HG02840 (cell line): ENCODE results near the gene PDP2.
"Not testable (repeated sequence)": the region's sequence is repeated elsewhere in the genome, so short reads cannot be mapped to it uniquely, and the experiment has no call there.

Source experiments
- ATAC-seq: cut with Tn5 transposase; IDR thresholded peaks from one replicate; pipeline ENCODE4 v1.9.1; 2021; ENCODE audit warnings: mild to moderate bottlenecking, moderate library complexity, moderate number of reproducible peaks; ENCODE audit not compliant: unreplicated experiment, low FRiP score

Gene PDP2

DNA sequence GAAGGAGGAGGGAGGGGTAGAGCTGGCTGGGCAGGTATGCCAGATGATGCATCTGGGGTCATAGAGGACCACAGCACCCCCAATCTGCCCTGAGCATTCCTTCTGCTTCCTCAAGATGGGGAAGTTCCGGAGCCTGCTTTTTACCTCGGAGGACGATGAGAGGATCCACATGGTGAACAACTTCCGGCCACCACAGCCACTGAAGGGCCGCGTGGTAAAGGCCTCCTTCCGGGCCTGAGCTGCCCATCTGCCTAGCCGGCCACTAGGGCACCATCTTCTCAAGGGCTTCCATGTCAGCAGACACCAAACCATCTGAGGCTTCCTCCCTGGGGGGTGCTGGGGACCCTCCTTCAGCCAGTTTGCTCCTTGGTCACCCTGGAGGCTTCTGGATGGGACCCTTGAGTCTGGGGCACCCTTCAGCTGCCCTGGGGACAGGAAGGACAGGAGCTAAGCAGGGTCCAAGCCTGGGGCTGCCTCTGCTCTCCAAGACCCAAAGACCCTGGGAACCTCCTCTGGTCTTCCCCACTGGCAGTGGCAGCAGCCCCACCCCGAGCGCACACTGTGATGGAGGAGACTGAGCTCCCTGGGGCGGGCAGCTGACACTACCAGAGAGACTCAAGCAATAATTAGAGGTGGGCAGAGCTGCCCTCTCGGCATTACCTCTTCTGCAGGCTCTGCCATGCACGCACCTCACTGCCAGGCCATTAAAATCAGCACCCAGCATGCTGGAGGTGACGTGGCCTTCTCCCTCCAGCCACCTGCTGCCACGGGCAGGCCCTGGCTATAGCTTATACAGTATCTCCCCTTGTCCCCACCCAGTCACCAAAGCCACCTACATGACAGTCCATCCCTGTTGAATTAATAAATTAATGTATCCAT, 26.8 kb upstream of the PDP2 start:
- ATAC-seq = no peak

DNA sequence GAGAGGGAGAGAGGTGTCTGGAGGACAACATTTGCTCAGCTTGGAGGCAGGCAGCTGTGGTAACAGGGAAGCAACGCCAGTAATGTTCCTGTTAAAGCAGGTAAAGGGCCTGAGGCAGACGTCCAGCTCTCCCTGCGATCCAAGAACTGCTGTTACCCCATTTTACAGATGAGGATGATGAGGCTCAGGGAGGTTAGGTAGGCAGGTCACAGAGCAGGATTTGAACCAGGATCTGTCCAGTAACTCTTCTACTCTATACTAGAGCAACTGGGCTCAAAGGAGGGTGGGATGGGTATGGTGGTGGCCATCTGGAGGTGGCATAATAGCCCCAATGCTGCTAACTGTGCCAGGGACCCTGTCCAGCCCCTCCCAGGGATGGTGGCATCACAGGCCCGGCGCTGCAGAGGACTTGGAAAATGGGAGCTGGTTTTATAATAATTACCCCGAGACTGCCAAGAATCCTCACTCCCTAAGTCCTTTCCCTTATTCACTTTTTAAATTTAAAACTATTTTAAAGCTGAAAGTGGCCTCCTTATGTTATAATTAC, 24.1 kb upstream of the PDP2 start:
- no peak for ATAC-seq

DNA sequence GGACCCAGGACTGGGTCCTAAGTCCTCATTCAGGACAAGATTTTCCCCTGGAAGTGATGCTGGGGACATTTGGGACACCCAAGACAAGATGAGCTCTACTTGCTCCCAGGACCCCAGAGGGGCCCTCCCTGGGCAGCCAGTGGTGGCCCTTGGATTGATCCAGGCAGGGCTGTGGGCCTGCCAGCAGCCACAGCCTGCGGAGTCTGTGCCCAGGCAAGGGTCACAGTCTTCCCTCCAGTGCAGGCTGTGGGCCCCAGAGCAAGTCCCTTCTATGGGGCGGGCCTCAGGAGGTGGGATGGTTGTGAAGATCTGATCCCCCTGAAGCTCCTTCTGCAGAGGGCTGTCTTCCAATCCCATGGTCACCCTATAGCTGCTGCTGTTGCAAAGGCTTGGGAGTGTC, 23.5 kb upstream of the PDP2 start:
- no peak for ATAC-seq

DNA sequence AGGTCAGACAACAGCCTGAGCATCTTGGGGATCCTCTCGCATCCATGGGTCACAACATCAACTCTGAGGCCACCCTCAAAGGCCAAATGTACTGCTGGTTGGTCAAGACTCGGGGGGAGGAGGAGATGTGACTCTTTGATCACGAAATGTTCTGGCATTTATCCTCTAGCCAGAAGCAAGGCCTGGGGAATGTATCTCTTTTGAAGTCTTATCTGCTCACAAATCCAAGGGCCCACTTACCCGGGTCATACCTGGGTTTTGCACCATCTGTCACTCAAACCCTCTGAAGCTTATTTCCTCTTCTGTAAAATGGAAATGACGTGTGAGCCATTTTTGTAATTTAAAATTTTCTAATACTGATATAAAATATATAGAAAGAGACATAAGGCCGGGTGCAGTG, 22.9 kb upstream of the PDP2 start:
- ATAC-seq = no peak

DNA sequence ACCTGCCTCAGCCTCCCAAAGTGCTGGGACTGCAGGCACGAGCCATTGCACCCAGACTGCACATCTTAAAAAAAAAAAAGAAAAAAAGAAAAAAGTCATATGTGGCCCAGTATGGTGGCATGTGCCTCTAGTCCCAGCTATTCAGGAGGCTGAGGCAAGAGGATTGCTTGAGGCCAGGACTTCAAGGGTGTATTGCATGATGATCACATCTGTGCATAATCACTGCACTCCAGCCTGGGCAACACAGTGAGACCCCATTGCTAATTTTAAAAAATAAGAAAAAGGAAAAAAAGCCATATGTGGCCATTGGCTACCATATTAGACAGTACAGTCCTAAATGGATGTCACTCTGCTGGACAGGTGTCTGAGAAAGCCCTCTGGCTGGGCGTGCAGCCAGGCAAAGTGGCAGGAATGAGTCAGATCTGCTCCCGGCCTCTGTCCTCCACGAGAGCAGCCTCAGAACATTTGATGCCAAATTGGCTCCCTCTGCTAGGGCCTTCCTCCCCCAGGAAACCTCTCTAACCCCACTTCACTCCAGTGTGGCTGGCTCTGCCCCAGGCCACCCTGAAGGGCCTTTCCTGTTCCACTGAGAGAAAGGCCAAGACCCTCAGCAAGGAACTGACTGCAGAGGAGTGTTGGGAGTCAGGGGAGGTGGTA, 21.4 kb upstream of the PDP2 start:
- no peak for ATAC-seq

DNA sequence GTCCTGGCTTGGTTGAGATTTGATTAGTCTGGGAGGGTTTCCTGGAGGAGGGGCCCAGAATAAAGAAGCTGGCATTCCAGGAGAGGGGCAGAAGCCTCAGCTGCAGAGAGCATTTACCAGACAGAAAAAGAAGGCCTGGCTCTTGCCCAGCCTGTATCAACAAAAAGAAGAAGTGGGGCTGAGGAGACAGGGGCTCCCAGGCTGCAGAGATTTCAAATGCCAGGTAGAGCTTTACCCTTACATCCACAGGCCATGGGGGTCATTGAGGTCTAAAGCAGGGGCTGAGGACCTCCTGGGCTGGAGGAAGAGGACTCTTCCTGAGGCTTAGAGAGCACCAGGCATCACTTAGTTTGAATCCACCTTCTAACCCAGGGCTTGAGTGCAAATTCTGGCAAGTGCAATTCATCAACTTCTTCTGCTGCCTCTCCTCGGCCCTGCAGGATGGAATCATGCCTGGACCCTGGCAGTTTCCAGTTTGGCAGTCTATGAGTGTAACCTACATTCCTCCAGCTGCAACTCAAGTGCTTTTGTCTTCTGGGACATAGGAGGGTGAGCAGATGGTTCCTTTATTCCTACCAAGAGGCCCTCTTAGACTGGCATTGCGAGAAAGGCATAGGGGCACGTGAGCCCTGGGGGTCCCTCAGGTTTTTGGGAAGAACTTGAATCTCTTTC, 20.8 kb upstream of the PDP2 start:
- no peak for ATAC-seq

DNA sequence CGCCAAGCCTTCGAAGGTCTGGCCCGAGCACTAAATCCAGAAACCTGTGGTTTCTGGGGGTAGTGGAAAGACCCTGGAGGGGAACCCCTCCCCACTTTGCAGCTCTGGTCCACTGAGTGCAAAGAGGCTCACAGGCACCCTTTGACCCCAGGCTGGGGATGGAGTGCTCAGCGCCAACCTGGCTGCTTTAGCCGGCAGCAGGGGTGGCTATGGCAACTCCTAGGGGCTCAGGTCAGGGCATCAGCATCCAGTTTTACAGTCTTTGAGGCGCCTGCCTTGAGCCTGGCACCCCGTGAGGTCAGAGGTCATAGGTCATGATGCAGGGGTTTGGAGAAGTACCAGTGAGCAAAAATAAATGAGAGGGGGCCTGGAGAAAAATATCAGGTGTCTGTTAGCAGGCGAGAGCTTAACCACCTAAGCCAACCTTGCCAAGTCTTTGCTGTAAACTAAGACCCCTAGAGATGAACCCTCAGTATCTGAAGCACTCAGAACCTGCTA, 18.2 kb upstream of the PDP2 start:
- no peak for ATAC-seq

DNA sequence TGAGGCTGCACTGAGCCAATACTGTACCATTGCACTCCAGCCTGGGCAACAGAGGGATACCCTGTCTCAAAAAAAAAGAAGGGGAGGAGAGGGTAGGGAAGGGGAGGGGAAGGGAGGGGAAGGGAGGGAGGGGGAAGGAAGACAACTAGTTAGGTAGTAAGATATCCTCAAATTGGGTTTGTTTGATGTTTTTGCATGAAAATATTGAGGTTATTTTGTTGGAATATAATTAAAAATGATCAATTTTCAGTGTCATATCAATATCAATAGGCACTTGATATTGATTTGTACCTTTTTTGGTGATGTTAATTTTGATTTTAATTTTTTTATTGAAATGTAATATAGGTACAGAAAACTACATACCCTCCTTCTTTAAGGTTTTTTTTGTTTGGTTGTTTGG, 16.6 kb upstream of the PDP2 start:
- no peak for ATAC-seq

DNA sequence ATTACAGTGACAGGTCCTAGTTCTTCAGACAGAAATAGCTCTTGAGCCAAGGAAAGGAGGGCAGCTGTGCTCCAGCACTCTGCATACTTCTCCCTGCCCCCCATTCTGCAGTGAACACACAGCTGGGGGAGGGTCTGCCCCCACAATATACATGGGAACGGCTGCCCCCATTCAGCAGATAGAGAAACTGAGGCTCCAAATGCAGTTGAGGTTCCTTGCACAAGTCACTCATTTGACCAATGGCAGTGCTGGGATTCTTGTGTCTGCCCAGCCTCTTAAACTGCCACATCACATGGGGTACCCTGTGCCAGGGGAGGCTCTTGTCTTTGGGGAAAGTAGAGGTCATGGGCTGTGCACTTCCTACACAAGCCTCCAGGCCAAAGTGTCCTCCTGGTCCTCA, 10.9 kb upstream of the PDP2 start:
- no peak for ATAC-seq

DNA sequence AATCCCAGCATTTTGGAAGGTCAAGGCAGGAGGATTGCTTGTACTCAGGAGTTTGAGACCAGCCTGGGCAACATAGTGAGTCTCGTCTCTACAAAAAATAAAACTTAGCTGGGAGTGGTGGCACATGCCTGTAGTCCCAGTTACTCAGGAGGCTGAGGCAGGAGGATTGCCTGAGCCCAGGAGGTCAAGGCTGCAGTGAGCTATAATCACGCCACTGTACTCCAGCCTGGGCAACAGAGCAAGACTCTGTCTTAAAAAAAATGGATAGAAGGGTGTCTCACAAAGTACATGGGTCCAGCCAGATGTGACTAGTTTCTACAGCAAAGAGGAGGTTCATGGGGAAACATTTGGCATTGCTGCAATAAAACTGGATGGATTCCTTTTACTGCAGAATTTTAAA, 9.0 kb upstream of the PDP2 start:
- ATAC-seq = not testable (repeated sequence)

DNA sequence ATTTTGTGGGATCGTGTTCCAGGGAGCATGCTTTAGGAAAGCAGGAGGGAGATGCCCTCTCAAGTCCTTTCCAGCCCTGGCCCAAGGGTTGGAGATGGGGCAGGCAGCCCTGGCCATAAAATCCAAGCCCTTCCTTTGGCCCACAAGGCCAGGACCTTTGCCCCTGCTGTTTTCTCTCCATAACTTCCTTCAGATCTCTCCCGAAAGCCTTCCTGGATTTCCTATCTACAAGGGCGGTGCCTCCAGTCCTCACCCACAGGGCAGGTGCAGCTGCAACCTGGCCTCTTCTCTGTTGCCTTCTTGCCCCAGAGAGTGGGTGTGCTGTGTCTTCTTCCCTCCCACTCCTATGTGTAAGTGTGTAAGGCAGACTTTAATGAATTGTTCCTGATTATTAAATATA, 8.5 kb upstream of the PDP2 start:
- ATAC-seq = no peak

DNA sequence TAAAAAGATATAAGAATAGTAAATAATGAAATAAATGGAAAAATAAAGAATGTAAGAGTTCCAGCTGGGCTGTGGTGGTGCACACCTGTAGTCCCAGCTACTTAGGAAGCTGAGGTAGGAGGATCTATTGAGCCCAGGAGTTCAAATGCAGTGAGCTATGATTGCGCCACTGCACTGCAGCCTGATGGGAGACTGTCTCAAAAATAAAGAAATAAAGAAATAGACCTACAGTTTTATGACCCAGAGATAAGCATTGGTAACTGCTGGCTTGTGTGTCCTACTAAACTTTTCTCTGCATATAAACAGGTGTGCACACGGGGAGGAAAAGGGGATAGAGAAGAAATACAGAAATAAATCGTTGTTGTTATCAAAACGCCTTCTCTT, 7.8 kb upstream of the PDP2 start:
- ATAC-seq = no peak

DNA sequence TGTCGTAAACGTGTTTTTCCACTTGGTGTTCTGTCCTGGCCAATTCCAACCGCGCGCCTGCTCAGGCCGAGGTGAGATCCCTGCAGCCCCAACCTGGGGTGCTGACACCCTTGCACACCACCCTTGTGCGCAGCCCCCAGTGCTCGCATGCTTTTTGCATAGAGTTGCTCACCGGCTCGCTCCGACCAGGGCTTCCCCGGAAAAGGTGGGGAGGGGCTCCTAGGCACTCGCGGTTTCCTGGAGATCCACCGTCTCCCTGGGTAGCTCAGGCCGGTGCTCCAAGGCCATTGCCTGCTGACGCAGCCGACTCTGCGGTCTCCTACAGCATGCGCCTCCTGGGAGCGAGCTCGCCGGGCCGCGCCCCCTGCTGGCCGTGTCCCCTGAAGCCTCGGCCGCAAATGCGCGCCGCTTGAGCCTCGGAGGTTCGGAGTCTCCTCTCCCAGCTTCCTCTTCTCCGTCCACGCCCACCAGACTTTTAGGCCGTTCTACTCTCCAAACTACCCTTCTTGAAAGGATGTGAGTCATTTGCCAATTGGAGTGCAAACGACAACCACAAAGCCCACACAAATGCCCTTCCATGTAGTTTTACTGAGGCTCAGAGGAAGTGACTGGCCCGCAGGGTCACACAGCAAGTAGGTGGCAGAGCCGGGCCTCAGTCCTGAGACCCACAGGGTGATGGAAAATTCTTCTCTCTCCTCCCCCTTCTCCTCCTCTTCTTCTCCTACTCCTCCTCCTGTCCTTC, 7.2 kb upstream of the PDP2 start:
- ATAC-seq = peak; percentile 81

DNA sequence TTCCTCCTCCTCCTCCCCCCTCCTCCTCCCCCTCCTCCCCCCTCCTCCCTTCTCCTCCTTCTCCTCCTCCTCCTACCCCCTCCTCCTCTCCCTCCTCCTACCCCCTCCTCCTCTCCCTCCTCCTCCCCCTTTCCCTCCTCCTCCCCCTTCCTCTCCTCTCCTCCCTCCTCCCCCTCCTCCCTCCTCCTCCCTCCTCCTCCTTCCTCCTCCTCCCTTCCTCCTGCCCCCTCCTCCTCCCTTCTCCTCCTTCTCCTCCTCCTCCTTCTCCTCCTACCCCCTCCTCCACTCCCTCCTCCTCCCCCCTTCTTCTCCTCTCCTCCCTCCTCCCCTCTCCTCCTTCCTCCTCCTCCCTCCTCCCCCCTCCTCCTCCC, 6.6 kb upstream of the PDP2 start:
- ATAC-seq = no peak

DNA sequence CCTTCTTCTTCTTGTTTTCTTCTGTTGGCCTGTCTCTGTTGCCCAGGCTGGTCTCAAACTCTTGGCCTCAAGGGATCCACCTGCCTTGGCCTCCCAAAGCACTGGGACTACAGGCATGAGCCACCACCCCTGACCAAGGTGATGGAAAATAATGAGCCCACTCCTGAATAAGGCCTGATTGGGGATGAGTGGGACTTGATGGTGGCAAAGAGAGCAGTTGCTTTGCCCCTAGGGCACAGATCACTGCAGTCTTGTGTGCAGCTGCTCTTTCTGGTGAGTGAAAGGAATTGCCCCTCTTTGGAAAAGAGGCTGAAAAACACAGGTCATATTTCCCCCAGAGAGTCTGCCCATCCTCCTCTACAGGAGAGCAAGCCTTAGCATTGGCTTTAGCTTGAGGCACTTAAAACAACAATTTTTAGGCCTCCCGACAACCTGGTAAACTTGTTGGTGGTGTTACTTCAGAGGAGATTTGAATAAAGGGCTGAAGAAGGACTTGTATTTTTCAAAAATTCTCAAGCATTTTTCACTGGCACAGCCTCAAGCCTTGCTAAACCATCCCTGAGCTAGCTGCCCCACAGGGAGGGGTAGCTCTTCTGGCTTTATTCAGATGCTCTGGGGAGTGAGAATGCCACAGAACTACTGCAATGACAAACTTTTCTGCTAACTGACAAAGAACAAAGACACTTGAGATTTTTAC, 6.1 kb upstream of the PDP2 start:
- ATAC-seq = no peak

DNA sequence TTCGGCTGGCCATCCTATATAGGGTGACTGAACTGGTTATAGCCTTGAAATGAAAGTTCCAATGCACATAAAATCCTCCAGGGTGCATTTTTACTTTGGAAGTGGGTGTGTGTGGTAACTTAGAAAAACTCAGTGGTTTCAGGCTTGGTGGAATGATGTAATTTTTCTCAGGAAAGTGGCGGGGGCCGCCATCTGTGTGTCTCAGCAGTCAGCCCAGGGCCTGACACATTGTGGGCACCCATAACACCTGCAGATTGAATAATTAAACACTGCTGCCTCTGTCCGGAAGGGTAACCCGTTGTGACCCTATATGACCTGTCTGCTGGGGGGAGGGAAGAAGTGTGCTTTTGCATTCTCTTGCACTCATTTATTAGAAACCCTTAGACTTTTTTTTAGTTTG, 2.2 kb upstream of the PDP2 start:
- ATAC-seq = no peak

DNA sequence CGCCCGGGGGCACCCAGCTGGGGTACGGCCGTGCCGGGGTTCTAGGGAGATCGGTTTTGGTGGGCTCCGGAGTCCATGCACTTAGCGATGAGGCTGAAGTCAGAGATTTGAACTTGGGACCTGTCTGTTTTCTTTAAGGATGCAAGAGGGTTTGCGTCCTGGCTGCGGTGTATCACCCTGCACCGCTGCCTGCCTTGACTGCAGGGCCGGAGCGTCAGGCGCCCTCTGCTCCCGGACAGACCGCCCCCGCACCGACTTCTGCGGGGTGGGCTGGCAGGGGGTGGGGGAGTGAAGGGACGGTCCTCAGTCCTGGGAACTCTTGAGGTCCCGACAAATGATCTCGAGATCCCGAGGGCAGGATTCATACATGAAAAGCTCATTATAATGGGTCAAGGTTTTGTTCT, 701 bp downstream of the PDP2 start:
- no peak for ATAC-seq

DNA sequence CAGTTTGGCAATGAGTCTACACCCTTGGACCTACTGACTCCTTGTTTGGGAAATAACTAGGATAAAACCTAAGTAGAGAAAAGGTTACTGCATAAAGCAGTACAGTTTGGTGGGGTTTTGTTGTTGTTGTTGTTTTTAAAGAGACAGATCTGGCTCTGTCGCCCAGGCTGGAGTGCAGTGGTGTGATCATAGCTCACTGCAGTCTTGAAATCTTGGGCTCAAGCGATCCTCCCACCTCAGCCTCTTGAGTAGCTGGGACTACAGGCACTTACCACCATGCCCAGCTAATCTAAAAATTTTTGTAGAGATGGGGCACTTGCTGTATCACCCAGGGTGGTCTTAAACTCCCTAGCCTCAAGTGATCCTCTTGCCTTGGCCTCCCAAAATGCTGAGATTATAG, 1.2 kb downstream of the PDP2 start:
- ATAC-seq = no peak

DNA sequence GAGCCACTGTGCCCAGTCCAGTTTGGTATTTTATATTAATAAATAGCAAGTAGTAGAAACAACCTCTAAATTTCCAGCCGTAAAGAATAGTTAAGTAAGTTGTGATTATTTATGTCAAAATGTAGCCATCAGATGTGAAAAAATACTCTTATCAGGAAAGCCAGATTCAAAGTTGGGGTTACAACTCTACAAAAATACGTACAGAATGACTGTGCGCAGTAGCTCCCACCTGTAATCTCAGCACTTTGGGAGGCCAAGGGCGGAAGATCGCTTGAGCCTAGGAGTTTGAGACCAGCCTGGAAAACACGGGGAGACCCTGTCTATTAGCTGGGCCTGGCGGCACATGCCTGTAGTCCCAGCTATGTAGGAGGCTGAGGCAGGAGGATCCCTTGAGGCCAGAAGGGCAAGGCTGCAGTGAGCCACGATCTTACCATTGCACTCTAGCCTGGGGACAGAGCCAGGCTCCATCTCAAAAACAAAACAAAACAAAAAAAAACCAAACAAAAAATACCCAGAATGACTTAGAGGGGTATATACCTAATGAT, 1.7 kb downstream of the PDP2 start:
- ATAC-seq = no peak

DNA sequence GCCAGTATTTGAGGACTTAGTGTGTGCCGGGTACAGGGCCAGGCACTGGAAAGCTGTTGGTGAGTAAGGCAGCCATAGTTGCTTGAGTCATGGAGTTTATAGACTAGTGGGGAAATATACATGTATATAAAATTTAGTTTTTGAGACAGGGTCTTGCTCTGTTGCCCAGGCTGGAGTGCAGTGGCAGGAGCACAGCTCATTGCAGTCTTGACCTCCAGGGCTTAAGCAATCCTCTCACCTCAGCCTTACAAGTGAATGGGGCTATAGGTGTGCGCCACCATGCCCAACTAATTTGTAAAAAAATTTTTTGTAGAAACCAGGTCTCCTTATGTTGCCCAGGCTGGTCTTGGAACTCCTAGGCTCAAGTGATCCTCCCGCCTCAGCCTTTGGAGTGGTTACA, 2.4 kb downstream of the PDP2 start:
- ATAC-seq = no peak
